NCI-H2171 treated with DMSO at 0.1 percent for 48 hours (cell line): Measurements from ENCODE around the gene BAD.

Experiments used
- DNase-seq: peaks from one replicate; lab custom pipeline; 2025; lab: John Stamatoyannopoulos, UW

BAD gene

DNA sequence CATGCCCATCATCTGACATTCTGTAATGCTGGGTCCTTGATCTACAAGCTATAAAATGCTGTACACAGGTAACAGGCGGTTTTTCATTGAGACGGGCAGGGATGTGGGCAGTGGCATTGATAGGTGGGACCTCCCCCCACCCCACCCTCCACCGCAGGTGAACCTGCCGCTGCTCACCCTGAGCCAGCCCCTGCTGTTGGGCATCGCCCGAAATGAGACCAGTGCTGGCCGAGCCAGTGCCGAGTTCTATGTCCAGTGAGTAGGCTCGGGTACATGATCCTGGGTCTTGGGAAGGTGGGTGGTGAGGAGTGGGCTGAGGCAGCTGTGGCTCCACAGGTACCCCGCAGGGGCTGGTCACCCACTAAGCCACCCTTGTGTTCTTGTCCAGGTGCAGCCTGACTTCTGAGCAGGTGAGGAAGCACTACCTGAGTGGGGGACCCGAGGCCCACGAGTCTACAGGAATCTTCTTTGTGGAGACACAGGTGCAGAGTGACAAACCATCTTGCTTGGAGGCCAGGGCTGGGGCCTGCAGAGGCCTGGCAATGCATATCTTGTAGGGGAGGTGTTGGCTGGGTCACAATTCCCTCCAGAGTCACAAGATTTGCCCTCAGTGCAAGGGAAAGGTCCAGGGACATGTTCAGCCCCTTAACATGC lies 55.2 kb downstream of the BAD start:
- no peak for DNase-seq

DNA sequence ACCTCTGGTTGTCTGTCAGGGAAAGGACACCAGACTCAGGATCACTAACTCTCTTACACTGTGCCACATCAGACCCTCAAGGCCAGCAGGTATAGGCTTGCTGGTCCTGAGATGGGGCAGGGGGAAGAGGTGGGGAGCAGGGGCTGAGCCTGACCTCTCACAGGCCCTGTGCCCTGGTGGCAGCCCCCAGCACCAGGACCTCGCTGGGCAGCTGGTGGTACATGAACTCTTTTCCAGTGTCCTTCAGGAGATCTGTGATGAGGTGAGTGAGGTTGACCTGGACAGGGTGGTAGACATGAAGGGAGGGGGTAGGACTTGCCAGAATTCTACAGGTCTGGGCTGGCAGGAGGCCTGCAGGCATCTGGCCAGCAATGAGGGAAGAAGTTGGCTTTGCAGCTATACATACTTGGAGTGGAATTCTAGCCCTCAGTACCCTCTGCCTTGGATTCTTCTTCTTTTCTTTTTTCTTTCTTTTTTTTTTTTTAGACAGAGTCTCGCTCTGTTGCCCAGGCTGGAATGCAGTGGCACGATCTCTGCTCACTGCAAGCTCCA lies 57.0 kb downstream of the BAD start:
- DNase-seq, result no peak

GRCh38 chr11:64226507-64227051 lies 57.9 kb downstream of the BAD start:
- DNase-seq, result peak; percentile 52

DNA sequence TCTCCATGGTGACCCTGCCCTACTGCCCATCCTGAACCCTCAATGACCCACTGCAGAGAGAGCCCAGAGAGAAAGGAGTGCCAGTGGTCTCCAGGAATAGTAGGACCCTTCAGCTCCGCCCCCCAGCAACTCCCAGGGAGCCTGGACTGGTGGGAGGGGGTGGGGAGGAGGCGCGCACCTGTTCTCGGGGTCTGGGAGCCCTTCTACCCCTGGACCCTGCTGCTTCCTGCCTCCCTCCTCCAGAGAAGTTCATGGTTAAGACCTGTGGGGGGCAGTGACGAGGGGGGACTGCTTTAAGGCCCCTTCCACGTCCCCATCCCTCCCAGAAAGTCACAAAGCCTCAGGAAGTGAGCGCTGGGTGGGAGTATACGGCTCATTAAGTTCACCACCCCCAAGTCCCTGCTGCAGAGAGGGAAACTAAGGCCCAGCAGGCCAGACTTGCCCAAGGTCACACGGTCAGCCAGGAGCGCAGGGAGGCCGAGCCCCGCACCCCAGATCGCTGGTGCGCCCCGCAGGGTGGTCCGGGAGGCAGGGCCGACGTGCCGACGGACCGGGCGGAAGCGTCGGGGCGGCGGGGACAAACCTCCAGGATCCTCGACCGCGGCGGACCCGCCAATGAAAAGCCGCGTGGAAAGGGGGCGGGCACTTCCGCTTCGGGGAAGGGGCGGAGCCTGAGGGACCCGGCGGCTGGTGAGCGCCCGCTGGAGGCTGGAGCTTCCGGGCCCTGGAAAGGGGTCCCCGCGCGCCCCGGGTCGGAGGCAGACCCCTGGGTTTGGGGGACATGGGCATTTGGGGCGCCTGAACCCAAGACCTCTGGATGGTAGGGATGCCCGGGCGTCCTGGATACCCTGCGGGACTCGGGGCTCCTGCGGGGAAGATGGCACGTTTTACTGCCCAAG lies 58.6 kb downstream of the BAD start, which contains the start of the genes NUDT22 and TRPT1:
NUDT22 (plus strand) TSS at position 667 of the 899 bp plus-strand sequence. CDS start 379 bp downstream, outside the sequence.
TRPT1 (minus strand) TSS at position 579 of the 899 bp plus-strand sequence; CDS start at position 253, 326 bp downstream.
- DNase-seq, result peak; percentile 83

DNA sequence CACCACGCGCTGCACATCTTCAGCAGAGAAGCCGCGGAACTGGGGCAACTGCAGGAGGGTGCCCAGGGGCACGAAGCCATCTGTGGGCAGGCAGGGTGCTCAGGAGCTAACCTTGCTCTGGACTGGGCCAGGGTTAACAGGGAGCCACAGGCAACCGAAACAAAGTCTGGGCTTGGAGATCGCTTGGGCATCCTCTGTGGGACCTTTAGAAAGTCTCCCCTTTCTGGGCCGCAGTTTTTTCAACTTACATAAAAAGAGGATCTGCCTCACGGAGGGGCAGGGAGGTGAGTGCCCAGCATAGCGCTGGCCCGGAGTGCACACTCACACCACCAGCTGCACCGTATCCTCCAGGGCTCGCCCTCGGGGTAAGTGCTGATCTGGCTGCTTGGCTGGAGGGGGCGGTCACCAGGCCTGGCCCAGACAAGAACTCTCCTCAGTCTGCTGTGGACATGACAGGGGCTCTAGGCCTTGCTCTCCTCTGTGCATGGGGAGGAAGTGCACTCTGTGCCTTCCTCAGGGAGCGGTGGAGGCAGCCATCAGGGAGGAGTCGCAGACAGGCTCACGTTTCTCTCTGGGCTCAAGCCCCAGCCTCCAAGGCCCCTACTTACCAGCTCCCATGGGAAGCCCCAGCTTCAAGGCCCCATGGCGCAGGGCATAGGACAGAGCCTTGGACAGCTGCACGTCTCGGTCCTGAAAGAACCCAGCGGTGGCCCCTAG lies 59.4 kb downstream of the BAD start:
- no peak for DNase-seq

- no peak for DNase-seq
Measured at GRCh38 chr11:64224151-64224890, 60.1 kb downstream of the BAD start.

GRCh38 chr11:64223001-64223651 lies 61.3 kb downstream of the BAD start:
- DNase-seq, result no peak

GRCh38 chr11:64222651-64223000 lies 61.8 kb downstream of the BAD start:
- no peak for DNase-seq

DNA sequence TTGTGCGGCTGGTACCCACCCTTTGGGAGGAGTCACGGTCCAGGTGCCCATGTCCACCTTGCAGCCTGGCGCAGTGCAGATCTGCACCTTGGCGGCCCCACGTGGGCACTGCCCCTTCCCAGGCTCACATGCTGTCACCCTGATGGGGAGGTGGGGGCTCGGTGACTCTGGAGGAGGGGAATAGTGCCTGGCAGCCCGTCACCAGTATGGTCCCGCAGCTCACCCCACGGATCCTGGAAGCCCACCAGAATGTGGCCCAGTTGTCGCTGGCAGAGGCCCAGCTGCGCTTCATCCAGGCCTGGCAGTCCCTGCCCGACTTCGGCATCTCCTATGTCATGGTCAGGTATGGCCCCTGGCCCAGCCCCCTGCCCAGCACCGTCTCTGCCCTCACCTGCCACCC lies 63.7 kb downstream of the BAD start:
- no peak for DNase-seq

- DNase-seq, result no peak
Measured at GRCh38 chr11:64220271-64220670, 64.2 kb downstream of the BAD start.
